ENCODE measurements around the gene LCE1F. TPM values are rescaled to one million over a fixed set of nuclear protein-coding genes. Genes with fewer than 3 reads are reported as not detected.

Gene LCE1F
- total RNA-seq, 6 experiments from 2014 or later = not detected

GRCh38 chr1:152739841-152740240 lies 35.1 kb upstream of the LCE1F start:
- no peak overlapping the region for H3K27ac Mint-ChIP-seq

GRCh38 chr1:152741656-152742055 lies 33.3 kb upstream of the LCE1F start:
- Mint-ChIP-seq H3K4me3 (no peak overlapping the region), H3K27ac (no peak overlapping the region), H3K4me1 (ENCODE audit: low read depth) (peaks cover 22% of the 10 kb centered on the region; the same call in 1 of the 2 replicates), H3K9me3 (peaks cover 6% of the 10 kb centered on the region; the same call in 1 of the 2 replicates), H3K36me3 (ENCODE audit: low read depth) (no peaks in the 10 kb centered on the region), H3K27me3 (ENCODE audit: insufficient read depth) (peaks cover 5% of the 10 kb centered on the region; the same call in 1 of the 2 replicates)
- TF ChIP-seq CTCF (IDR thresholded peaks at IDR 0.05) = no peak
- DNase-seq = no peak

More at GRCh38 chr1:152739841-152740240, 35.1 kb upstream of the LCE1F start:
- Mint-ChIP-seq H3K9me3 (peaks cover 9% of the 10 kb centered on the region; the same call in 1 of the 2 replicates), H3K36me3 (ENCODE audit: low read depth) (no peaks in the 10 kb centered on the region), H3K4me3 (no peak overlapping the region; the same call in 1 of the 2 replicates), H3K27me3 (ENCODE audit: insufficient read depth) (peaks cover 5% of the 10 kb centered on the region; the same call in 1 of the 2 replicates), H3K4me1 (ENCODE audit: low read depth) (peaks cover 20% of the 10 kb centered on the region; the same call in 1 of the 2 replicates)
- TF ChIP-seq CTCF (IDR thresholded peaks at IDR 0.05) = no peak
- no peak for DNase-seq

- Mint-ChIP-seq H3K27me3 (ENCODE audit: insufficient read depth) (peaks cover 1% of the 10 kb centered on the region; the same call in 1 of the 2 replicates), H3K9me3 (no peaks in the 10 kb centered on the region; the same call in 1 of the 2 replicates), H3K4me1 (ENCODE audit: low read depth) (peaks cover 22% of the 10 kb centered on the region; the same call in 1 of the 2 replicates), H3K36me3 (ENCODE audit: low read depth) (no peaks in the 10 kb centered on the region), H3K27ac (no peak overlapping the region), H3K4me3 (no peak overlapping the region)
- peak; percentile 8 for DNase-seq
- no peak for TF ChIP-seq CTCF (IDR thresholded peaks at IDR 0.05)
Observed at GRCh38 chr1:152743371-152744145, 31.4 kb upstream of the LCE1F start.

GRCh38 chr1:152745289-152745704 lies 29.6 kb upstream of the LCE1F start:
- TF ChIP-seq CTCF (IDR thresholded peaks at IDR 0.05) = peak; percentile 43; the same call in 1 of the 2 replicates
- no peaks in the 10 kb centered on the region; the same call in 1 of the 2 replicates for H3K9me3 Mint-ChIP-seq
- H3K27me3 Mint-ChIP-seq (ENCODE audit: insufficient read depth) = peaks cover 1% of the 10 kb centered on the region; the same call in 1 of the 2 replicates
- H3K27ac Mint-ChIP-seq = no peak overlapping the region; the same call in 1 of the 2 replicates
- no peaks in the 10 kb centered on the region for H3K36me3 Mint-ChIP-seq (ENCODE audit: low read depth)
- H3K4me3 Mint-ChIP-seq = no peak overlapping the region
- H3K4me1 Mint-ChIP-seq (ENCODE audit: low read depth) = peaks cover 16% of the 10 kb centered on the region; the same call in 1 of the 2 replicates
- peak; percentile 54 for DNase-seq

- Mint-ChIP-seq H3K4me1 (ENCODE audit: low read depth) (peaks cover 16% of the 10 kb centered on the region; the same call in 1 of the 2 replicates), H3K36me3 (ENCODE audit: low read depth) (no peaks in the 10 kb centered on the region), H3K27ac (no peak overlapping the region; the same call in 1 of the 2 replicates), H3K27me3 (ENCODE audit: insufficient read depth) (peaks cover 1% of the 10 kb centered on the region; the same call in 1 of the 2 replicates), H3K9me3 (peaks cover 6% of the 10 kb centered on the region), H3K4me3 (no peak overlapping the region)
- no peak for DNase-seq
- TF ChIP-seq CTCF (IDR thresholded peaks at IDR 0.05) = no peak
Observed at GRCh38 chr1:152745765-152746444, 29.0 kb upstream of the LCE1F start.

All from HFFc6 (cell line).